Measurements from ENCODE around the gene MOSMO. TPM values are rescaled to one million over a fixed set of nuclear protein-coding genes. Genes with fewer than 3 reads are reported as not detected.

Gene MOSMO
- total and polyA plus RNA-seq, 2 of the 13 experiments (the other 11 are each of a cell fraction or from before 2014, with no cell fraction given): 26.7 to 32.6 TPM

DNA sequence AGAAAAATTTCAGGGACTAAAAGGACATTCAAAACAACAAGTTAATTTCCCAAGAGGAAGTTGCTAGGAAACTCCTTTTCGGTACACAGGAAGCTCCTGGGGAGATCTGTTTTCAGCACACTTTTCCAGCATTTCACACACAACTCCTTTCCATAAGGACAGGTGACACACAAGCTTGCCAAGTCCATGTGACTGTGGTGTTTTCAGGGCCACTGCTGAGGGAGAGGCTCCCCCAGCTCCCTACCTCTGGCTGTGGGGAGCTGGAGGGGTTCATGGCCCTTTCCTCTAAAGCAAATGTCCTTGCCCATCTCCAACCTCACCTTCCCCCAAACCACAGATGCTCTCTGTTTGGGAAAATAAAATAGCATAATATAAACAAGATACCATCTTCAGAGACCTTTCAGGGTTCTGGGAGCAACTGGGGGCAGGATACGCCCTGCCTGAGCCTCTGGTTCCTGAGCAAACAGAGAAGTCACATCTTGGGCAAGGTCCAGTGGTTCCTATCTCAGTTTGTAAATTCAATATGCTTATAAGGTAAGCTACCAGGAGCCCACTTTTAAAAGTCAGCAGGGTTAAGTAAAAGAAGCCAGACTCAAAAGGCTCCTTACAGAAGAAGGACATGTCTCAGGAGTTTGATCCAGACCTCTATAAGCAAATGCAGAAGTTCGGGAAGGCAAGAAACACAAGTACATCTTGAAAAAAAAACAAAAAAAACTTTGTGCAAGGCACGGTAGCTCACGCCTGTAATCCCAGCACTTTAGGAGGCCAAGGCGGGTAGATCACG, 10.0 kb upstream of the MOSMO start (continued):
- TF ChIP-seq SNAPC4 (CRISPR knock-in tag; IDR thresholded peaks at IDR 0.05) (peak; percentile 68), ARID5B (CRISPR knock-in tag; IDR thresholded peaks at IDR 0.05) (0 out of 2 replicates have a peak, but pooled peaks have one; percentile 52), ZNF605 (CRISPR knock-in tag; IDR thresholded peaks at IDR 0.05) (peak; percentile 47; the same call in 1 of the 2 replicates), FOXA1 (IDR thresholded peaks at IDR 0.05) (no peak), FOXA1 (CRISPR knock-in tag; IDR thresholded peaks at IDR 0.05) (0 out of 2 replicates have a peak, but pooled peaks have one; percentile 12), SOX6 (IDR thresholded peaks at IDR 0.05) (no peak), SOX6 (CRISPR knock-in tag; IDR thresholded peaks at IDR 0.05) (peak; percentile 25; the same call in 1 of the 2 replicates), ZNF788 (CRISPR knock-in tag; IDR thresholded peaks at IDR 0.05; ENCODE audit: borderline replicate concordance) (no peak), POGZ (CRISPR knock-in tag; IDR thresholded peaks at IDR 0.05) (peak; percentile 40; the same call in 1 of the 2 replicates), ZNF816 (CRISPR knock-in tag; IDR thresholded peaks at IDR 0.05; ENCODE audit: borderline replicate concordance) (0 out of 2 replicates have a peak, but pooled peaks have one; percentile 18), BCL3 (CRISPR knock-in tag; IDR thresholded peaks at IDR 0.05) (0 out of 2 replicates have a peak, but pooled peaks have one; percentile 55), ZNF670 (CRISPR knock-in tag; IDR thresholded peaks at IDR 0.05; ENCODE audit: borderline replicate concordance) (no peak)
- TF ChIP-seq, protein P1, sequence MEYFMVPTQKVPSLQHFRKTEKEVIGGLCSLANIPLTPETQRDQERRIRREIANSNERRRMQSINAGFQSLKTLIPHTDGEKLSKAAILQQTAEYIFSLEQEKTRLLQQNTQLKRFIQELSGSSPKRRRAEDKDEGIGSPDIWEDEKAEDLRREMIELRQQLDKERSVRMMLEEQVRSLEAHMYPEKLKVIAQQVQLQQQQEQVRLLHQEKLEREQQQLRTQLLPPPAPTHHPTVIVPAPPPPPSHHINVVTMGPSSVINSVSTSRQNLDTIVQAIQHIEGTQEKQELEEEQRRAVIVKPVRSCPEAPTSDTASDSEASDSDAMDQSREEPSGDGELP (IDR thresholded peaks at IDR 0.05; ENCODE audit: borderline replicate concordance, low read depth): peak; percentile 3; the same call in 1 of the 2 replicates
- TF ChIP-seq, protein P2, sequence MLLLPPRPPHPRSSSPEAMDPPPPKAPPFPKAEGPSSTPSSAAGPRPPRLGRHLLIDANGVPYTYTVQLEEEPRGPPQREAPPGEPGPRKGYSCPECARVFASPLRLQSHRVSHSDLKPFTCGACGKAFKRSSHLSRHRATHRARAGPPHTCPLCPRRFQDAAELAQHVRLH (CRISPR knock-in tag; IDR thresholded peaks at IDR 0.05; ENCODE audit: borderline replicate concordance, low read depth): 0 out of 2 replicates have a peak, but pooled peaks have one; percentile 16

Data from HepG2 (cell line).